Caco-2 (cell line): ENCODE measurements around the gene MCU. TPM values are rescaled to one million over a fixed set of nuclear protein-coding genes. Genes with fewer than 3 reads are reported as not detected.

Source experiments
- BruUV-seq: library from RNA; stranded (reverse); fragments of 400-500 nt; replicated peaks from 2 replicates; lab custom pipeline; 2021; lab: Mats Ljungman, UMichigan
- CTCF ChIA-PET: fragments of 300-600 bp; sonication (Branson Sonifier 250); formaldehyde crosslinking; loops from one replicate; lab custom pipeline; 2022; ENCODE audit warnings: antibody characterized with exemption; lab: Charles Lee
- POLR2A ChIA-PET: fragments of 300-600 bp; sonication (Branson Sonifier 250); formaldehyde crosslinking; loops from one replicate; lab custom pipeline; 2022; ENCODE audit warnings: antibody characterized with exemption; lab: Charles Lee
- DNase-seq, 2 experiments: peaks; one replicate each; pipeline versions ENCODE4 v3.0.0 to v3.0.0-alpha.2; 2020 to 2022
- H3K27me3 ChIP-seq: replicated peaks from 2 replicates; pipeline ENCODE4 v1.6.0; 2011; ENCODE audit warnings: low read length; ENCODE audit not compliant: control insufficient read depth, insufficient read depth
- H3K36me3 ChIP-seq: 2 replicates; pipeline ENCODE4 v1.5.1; 2011; ENCODE audit warnings: low read length; ENCODE audit not compliant: control insufficient read depth, insufficient read depth
- H3K4me1 ChIP-seq: fragments of 250-450 bp; sonication (Bioruptor Pico); 2 replicates; pipeline ENCODE4 v1.5.1; 2020; ENCODE audit warnings: mild to moderate bottlenecking
- H3K4me3 ChIP-seq: 2 replicates; pipeline ENCODE4 v1.5.1; 2011; ENCODE audit warnings: low read depth, mild to moderate bottlenecking, control low read depth, low read length
- H3K9me3 ChIP-seq: fragments of 250-450 bp; sonication (Bioruptor Pico); 2 replicates; pipeline ENCODE4 v1.5.1; 2020; ENCODE audit warnings: mild to moderate bottlenecking, moderate library complexity
- H3K27ac Mint-ChIP-seq: one replicate; pipeline ENCODE4 v1.8.0; 2022; ENCODE audit warnings: mixed read lengths; ENCODE audit not compliant: unreplicated experiment
- H3K27me3 Mint-ChIP-seq: one replicate; pipeline ENCODE4 v1.8.0; 2022; ENCODE audit warnings: mixed read lengths; ENCODE audit not compliant: insufficient read depth, unreplicated experiment
- H3K36me3 Mint-ChIP-seq: one replicate; pipeline ENCODE4 v1.8.0; 2022; ENCODE audit warnings: mild to moderate bottlenecking, mixed read lengths; ENCODE audit not compliant: insufficient read depth, unreplicated experiment
- H3K4me1 Mint-ChIP-seq: one replicate; pipeline ENCODE4 v1.8.0; 2022; ENCODE audit warnings: low read depth, mixed read lengths; ENCODE audit not compliant: unreplicated experiment
- H3K4me3 Mint-ChIP-seq: one replicate; pipeline ENCODE4 v1.8.0; 2022; ENCODE audit warnings: mild to moderate bottlenecking, moderate library complexity, mixed read lengths; ENCODE audit not compliant: unreplicated experiment
- H3K9me3 Mint-ChIP-seq: one replicate; pipeline ENCODE4 v1.8.0; 2022; ENCODE audit warnings: mixed read lengths; ENCODE audit not compliant: unreplicated experiment
- CTCF ChIP-seq, 2 experiments: fragments of 200-600 bp in 1 of 2; IDR thresholded peaks; 1 replicate in 1 of 2; 2 replicates in 1 of 2; pipeline versions ENCODE4 v1.5.1 to v1.8.0; 2011 to 2022; ENCODE audit warnings: antibody characterized with exemption in 1 of 2, control low read depth in 1 of 2, inconsistent platforms in 1 of 2, low read depth in 1 of 2, low read length in 1 of 2, mild to moderate bottlenecking in 1 of 2, moderate library complexity in 1 of 2; ENCODE audit not compliant: insufficient read depth in 1 of 2, severe bottlenecking in 1 of 2, unreplicated experiment in 1 of 2
- intact Hi-C: fragments of 100-400 bp; cut with micrococcal nuclease; formaldehyde crosslinking; loops from one replicate; pipeline ENCODE4 v1.10.0; 2022; ENCODE audit not compliant: unreplicated experiment
- total RNA-seq: library from RNA; stranded (reverse); gene quantifications from 2 replicates; pipeline ENCODE4 v1.2.3, GENCODE V29; 2022

The MCU gene
- total RNA-seq, 1 experiment from 2014 or later: 62.5 TPM

- Mint-ChIP-seq H3K36me3 (no peaks in the 10 kb centered on the region), H3K27me3 (no peaks in the 10 kb centered on the region), H3K4me1 (peaks cover 5% of the 10 kb centered on the region), H3K27ac (no peak overlapping the region), H3K4me3 (no peak overlapping the region), H3K9me3 (no peaks in the 10 kb centered on the region)
- ChIA-PET POLR2A (interaction anchor here (1.6 kb wide), 1 partner anchor 11 kb away, joined by 5 read pairs; the partner anchor contains the start of gene MCU), CTCF (interaction anchor here (0.7 to 1.4 kb wide), 3 partner anchors 131 to 658 kb away, joined by 3 to 4 read pairs (median 3); no protein-coding TSS in a partner anchor)
- no peak for DNase-seq
- TF ChIP-seq CTCF (IDR thresholded peaks at IDR 0.05; ENCODE audit: insufficient read depth in 1 of 2, low read depth in 1 of 2, low read length in 1 of 2, severe bottlenecking in 1 of 2, unreplicated experiment in 1 of 2): no peak
- Histone ChIP-seq H3K4me1 (no peaks in the 10 kb centered on the region), H3K9me3 (no peaks in the 10 kb centered on the region), H3K36me3 (no peaks in the 10 kb centered on the region), H3K27me3 (no peaks in the 10 kb centered on the region), H3K4me3 (no peak overlapping the region)
- intact Hi-C loops: no loop called here
- no TSS peak for BruUV-seq
These were observed 11.1 kb downstream of the MCU start for GRCh38 chr10:72702868-72703581.

- no peaks in the 10 kb centered on the region for H3K36me3 ChIP-seq
- Mint-ChIP-seq H3K27me3 (no peaks in the 10 kb centered on the region), H3K4me3 (no peak overlapping the region), H3K36me3 (no peaks in the 10 kb centered on the region), H3K9me3 (no peaks in the 10 kb centered on the region), H3K27ac (no peak overlapping the region), H3K4me1 (peaks cover 5% of the 10 kb centered on the region)
- no peaks in the 10 kb centered on the region for H3K4me1 ChIP-seq
- DNase-seq: no peak
- no peak for TF ChIP-seq CTCF (IDR thresholded peaks at IDR 0.05; ENCODE audit: insufficient read depth in 1 of 2, low read depth in 1 of 2, low read length in 1 of 2, severe bottlenecking in 1 of 2, unreplicated experiment in 1 of 2)
- CTCF ChIA-PET: no interaction called here
- no peaks in the 10 kb centered on the region for H3K27me3 ChIP-seq
- BruUV-seq: no TSS peak
- H3K4me3 ChIP-seq: no peak overlapping the region
- H3K9me3 ChIP-seq: no peaks in the 10 kb centered on the region
- intact Hi-C loops: no loop called here
- POLR2A ChIA-PET: no interaction called here
These were observed 12.2 kb downstream of the MCU start for GRCh38 chr10:72704117-72704516.

- no TSS peak for BruUV-seq
- Histone ChIP-seq H3K9me3 (no peaks in the 10 kb centered on the region), H3K27me3 (no peaks in the 10 kb centered on the region), H3K4me1 (peaks cover 16% of the 10 kb centered on the region), H3K36me3 (no peaks in the 10 kb centered on the region), H3K4me3 (no peak overlapping the region)
- Mint-ChIP-seq H3K27ac (no peak overlapping the region), H3K4me1 (peaks cover 12% of the 10 kb centered on the region), H3K9me3 (no peaks in the 10 kb centered on the region), H3K36me3 (no peaks in the 10 kb centered on the region), H3K4me3 (no peak overlapping the region), H3K27me3 (no peaks in the 10 kb centered on the region)
- no peak for DNase-seq
- CTCF ChIA-PET: no interaction called here
- POLR2A ChIA-PET: no interaction called here
- intact Hi-C loops: no loop called here
- TF ChIP-seq CTCF (IDR thresholded peaks at IDR 0.05; ENCODE audit: insufficient read depth in 1 of 2, low read depth in 1 of 2, low read length in 1 of 2, severe bottlenecking in 1 of 2, unreplicated experiment in 1 of 2): no peak
These were observed 17.1 kb downstream of the MCU start for GRCh38 chr10:72709041-72709440.
